SJCRH30 (cell line): Measurements from ENCODE around the gene MGLL. TPM values are rescaled to one million over a fixed set of nuclear protein-coding genes. Genes with fewer than 3 reads are reported as not detected.

Experiments
- DNase-seq, 2 experiments: peaks; one replicate each; pipeline ENCODE4 v3.0.0-alpha.2; 2015 to 2020
- H3K27ac ChIP-seq: fragments of 250-450 bp; sonication (Bioruptor Pico); 2 replicates; pipeline ENCODE4 v1.5.1; 2020; ENCODE audit warnings: mild to moderate bottlenecking, moderate library complexity
- H3K27me3 ChIP-seq: fragments of 250-450 bp; sonication (Bioruptor Pico); 2 replicates; pipeline ENCODE4 v1.5.1; 2020; ENCODE audit warnings: mild to moderate bottlenecking, moderate library complexity
- H3K36me3 ChIP-seq: fragments of 250-450 bp; sonication (Bioruptor Pico); 2 replicates; pipeline ENCODE4 v1.5.1; 2020; ENCODE audit warnings: mild to moderate bottlenecking, moderate library complexity
- H3K4me1 ChIP-seq: fragments of 250-450 bp; sonication (Bioruptor Pico); 2 replicates; pipeline ENCODE4 v1.5.1; 2020; ENCODE audit warnings: mild to moderate bottlenecking, moderate library complexity
- H3K4me3 ChIP-seq: fragments of 250-450 bp; sonication (Bioruptor Pico); 2 replicates; pipeline ENCODE4 v1.5.1; 2020; ENCODE audit warnings: mild to moderate bottlenecking, moderate library complexity
- H3K9me3 ChIP-seq: fragments of 250-450 bp; sonication (Bioruptor Pico); replicated peaks from 2 replicates; pipeline ENCODE4 v1.5.1; 2020; ENCODE audit warnings: mild to moderate bottlenecking, moderate library complexity
- total RNA-seq: library from RNA; depleted of rRNA; stranded (reverse); fragments of >200 nt; shearing (Covaris generic); gene quantifications from 2 replicates; pipeline ENCODE4 v1.2.3, GENCODE V29; 2014

MGLL gene
- total RNA-seq, 1 experiment from 2014 or later, result 41.7 TPM

DNA sequence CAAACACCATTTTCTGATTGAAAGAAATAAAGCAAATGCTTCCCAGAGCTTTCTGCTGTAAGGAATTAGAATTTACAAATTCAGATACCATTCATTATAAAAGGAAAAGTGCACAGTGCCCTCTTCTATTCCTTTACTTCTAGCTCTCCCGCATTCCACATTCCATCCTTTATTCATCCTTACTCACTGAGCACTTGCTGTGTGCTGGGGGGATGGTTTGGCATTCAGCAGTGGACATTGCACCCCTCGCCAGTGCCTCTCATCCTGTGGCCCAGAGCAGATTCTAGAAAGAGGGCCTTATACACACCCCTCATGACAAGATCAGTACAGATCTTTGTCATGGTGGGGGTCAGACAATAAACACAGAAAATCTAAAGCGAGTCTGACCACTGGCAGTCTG lies 73.0 kb downstream of the MGLL start:
- Histone ChIP-seq H3K4me3 (no peak overlapping the region), H3K36me3 (no peaks in the 10 kb centered on the region), H3K27ac (peak overlapping the region; percentile 99), H3K9me3 (no peaks in the 10 kb centered on the region), H3K27me3 (no peaks in the 10 kb centered on the region), H3K4me1 (peaks cover 85% of the 10 kb centered on the region)
- no peak for DNase-seq

DNA sequence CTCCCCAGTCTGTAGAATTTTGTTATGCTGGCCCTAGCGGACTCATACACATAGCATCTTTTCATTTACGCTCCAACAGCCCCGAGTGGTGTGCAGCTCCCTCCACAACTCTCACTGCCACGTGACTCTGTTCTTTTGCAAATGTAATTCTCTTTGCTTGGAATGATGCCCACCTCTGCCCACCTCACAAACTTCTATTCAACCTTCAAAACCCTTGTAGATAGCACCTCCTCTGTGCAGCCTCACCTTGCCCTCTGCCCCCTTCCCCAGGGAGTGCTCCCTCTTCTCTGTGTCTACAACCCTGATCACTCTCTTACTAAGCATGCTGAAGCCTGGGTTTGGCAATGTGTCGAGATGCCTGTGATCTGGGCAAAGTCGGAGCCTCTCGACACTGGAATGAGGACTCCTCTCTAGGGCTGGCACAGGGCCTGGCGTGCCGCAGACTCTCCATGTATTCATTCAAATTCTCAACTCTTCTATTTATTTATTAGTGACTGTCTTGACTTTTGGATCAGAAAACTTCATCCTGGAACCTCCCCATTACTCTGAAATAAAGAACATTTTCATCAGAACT lies 73.5 kb downstream of the MGLL start:
- DNase-seq, result no peak
- Histone ChIP-seq H3K4me1 (peaks cover 89% of the 10 kb centered on the region), H3K27me3 (no peaks in the 10 kb centered on the region), H3K27ac (peak overlapping the region; percentile 99), H3K9me3 (no peaks in the 10 kb centered on the region), H3K36me3 (no peaks in the 10 kb centered on the region), H3K4me3 (no peak overlapping the region)

DNA sequence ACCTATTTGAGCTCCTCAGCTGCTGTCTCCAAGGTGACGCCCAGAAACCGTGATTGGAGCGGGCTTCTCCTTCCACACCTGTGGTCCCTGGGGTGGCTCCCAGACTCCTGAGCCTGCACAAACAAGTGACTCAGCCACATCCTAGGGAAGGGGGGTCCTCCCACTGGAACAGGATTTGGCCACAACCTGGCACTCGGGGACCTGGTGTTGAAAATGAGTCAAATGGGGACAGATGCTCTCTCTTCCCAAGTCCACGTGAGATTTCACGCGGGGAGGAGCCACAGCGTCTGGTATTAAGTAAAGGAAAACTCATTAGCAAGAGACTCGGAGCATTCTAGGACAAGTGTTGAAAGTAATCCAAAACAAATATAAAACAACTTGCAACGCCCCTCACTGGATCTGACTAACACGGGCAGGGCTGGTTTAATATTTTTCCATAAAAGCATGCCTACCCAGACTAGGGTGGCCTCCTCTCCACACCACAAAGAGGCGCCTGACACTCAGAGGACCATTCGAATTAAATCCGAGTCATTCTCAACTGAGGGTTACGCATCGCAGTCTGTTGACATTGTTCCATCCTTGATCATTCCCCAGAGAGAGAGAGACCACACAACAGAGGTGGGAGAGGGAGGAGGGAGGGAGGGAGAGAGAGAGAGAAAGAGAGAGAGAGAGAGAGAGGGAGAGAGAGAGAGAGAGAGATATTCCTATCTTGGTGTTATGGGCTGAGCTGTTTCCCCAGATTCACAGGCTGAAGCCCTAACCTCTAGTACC lies 74.4 kb downstream of the MGLL start:
- DNase-seq, result peak; percentile 80 to 86
- no peaks in the 10 kb centered on the region for H3K27me3 ChIP-seq
- H3K4me1 ChIP-seq, result peaks cover 95% of the 10 kb centered on the region
- H3K4me3 ChIP-seq, result no peak overlapping the region
- H3K27ac ChIP-seq, result peak overlapping the region; percentile 99
- no peaks in the 10 kb centered on the region for H3K9me3 ChIP-seq
- no peaks in the 10 kb centered on the region for H3K36me3 ChIP-seq

DNA sequence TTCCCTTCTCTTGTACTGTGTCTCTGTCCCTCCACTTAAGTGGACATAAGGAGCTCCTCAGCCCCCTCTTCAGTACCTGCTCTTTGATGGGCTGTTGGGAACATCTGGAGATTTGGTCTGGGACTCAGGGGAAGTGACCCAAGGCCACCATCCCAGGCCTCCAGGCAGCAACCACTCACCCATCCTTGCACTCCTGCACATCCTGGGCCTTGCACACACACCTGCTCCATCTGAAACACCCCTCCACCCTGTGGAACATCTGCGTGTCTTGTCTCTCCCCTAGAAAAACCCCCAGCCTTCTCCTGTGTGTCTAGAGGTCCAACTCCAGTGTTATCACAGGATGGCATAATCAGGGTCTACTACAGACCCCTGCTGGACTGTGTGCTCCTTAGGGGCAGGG lies 75.2 kb downstream of the MGLL start:
- H3K4me1 ChIP-seq, result peaks cover 90% of the 10 kb centered on the region
- H3K4me3 ChIP-seq, result no peak overlapping the region
- H3K27me3 ChIP-seq, result no peaks in the 10 kb centered on the region
- H3K36me3 ChIP-seq, result no peaks in the 10 kb centered on the region
- no peaks in the 10 kb centered on the region for H3K9me3 ChIP-seq
- peak overlapping the region; percentile 99 for H3K27ac ChIP-seq
- DNase-seq, result no peak

DNA sequence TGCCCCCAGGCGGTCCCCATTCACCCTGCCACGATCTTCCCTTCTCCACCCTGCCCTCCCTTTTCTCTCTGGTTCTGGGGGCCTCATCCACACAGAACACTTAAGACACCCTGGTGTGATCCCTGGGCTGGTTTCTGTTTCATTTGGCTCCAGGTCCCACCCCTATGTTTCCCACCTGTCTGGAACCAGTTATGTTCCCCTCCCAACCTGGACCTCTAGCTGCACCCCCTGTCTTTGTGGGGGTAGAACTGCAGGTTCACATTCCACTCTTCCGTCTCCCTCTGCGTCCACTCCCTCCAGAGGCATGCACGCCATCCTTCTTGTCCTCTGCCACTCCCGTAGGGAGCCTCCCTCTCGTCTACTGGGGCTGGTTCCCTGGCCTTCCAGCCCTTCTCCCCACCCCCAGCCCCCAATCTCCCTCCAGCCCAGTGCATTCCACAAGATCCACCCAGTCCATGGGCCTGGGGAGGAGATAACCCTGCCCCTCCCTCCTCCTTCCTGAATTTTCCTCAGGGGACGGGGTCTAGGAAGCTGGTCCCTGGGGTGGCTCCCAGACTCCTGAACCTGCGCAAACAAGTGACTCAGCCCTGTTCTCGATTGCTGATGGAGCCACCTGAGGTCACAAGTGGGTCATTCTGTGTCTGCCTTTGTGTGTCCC lies 75.8 kb downstream of the MGLL start:
- Histone ChIP-seq H3K36me3 (0 out of 2 replicates have a peak, but pooled peaks cover 2% of the 10 kb centered on the region), H3K9me3 (no peaks in the 10 kb centered on the region), H3K27me3 (no peaks in the 10 kb centered on the region), H3K4me3 (no peak overlapping the region), H3K4me1 (peaks cover 85% of the 10 kb centered on the region), H3K27ac (peak overlapping the region; percentile 99)
- peak in 1 of 2 experiments; percentile 47 for DNase-seq

DNA sequence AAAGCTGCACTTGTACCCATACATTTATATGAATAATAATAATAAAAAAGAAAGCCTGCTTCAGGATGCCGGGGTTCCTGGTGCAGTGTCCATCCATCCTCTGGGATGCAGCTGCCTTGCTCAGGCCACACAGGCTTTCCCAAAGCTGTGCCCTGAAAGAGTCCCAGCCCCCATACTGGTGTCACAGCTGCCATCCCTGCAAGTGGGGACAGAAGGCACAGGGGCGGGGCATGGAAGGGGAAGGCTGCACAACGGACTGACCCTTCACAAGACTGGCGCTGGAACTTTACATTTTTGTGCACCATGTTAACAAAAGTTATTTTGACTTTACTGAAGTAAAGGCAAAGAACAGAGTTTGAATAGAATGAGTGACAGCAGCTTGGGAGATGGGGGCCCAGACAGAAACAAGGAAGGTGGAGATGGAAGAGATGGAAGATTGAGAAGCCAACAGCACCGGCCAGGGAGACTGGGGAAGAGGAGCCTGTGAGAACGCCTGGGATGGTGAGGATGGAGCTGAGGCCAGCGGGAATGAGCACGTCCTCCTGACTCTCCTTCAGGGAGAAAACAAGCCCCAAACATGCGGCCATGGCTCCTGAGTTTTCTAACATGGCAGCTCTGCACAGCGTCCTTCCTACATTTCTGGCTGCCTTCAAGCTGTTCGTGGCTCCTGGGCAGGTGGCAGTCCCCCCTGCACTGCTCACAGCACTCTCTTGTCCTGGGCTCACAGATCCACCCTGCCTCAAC lies 76.5 kb downstream of the MGLL start:
- Histone ChIP-seq H3K9me3 (no peaks in the 10 kb centered on the region), H3K36me3 (0 out of 2 replicates have a peak, but pooled peaks cover 2% of the 10 kb centered on the region), H3K4me3 (no peak overlapping the region), H3K27me3 (no peaks in the 10 kb centered on the region), H3K27ac (peak overlapping the region; percentile 99), H3K4me1 (peaks cover 78% of the 10 kb centered on the region)
- peak; percentile 57 to 73 for DNase-seq

DNA sequence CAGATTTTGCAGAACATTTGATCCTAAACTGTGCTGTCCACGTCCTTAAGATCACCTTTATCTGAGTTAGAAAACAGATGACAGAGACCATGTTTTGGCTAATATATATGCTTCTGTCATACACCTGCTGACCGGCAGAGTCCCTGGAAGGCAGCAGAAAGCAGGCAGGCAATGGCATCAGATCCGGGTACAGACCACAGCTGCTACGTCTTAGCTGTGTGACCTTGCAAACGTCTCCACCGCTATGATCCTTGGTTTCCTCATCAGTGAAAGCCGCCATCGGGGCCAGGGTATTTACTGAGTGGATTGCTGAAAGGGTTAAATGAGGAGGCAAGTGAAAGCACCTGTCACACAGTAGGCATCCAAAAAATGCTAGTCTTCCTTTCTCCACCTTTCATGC lies 77.4 kb downstream of the MGLL start:
- Histone ChIP-seq H3K27ac (peak overlapping the region; percentile 99), H3K9me3 (no peaks in the 10 kb centered on the region), H3K4me3 (no peak overlapping the region), H3K4me1 (peaks cover 69% of the 10 kb centered on the region), H3K27me3 (no peaks in the 10 kb centered on the region), H3K36me3 (0 out of 2 replicates have a peak, but pooled peaks cover 2% of the 10 kb centered on the region)
- DNase-seq, result peak; percentile 78 to 89

DNA sequence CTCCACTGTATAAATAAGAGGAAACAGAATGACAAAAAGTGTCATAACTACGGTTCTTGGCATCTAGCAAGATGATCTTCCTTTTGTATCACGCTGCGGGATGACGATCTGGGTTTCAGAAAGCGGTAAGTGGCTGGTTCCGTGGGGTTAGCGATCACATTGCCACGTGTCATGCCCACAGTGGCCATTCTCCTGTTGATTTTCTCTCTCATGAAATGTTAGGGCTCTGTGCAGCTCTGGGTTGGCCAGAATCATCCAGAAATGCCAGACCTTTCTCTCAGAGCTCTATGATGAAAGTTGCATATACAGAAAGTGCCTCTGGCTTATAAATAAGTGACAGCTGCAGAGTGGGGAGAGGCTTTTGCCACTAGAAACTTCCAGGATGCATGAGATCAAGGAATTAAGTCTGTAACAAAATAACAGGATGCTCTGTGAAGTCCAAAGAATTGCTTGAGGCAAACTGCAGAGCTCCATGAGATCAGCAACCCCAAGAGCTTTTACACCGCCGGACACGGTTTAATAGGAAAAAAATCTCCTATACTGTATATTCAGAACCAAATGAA lies 78.0 kb downstream of the MGLL start:
- Histone ChIP-seq H3K4me1 (peaks cover 64% of the 10 kb centered on the region), H3K4me3 (peak overlapping the region; percentile 7), H3K27ac (peak overlapping the region; percentile 99), H3K27me3 (no peaks in the 10 kb centered on the region), H3K9me3 (no peaks in the 10 kb centered on the region), H3K36me3 (0 out of 2 replicates have a peak, but pooled peaks cover 2% of the 10 kb centered on the region)
- peak; percentile 78 to 95 for DNase-seq

DNA sequence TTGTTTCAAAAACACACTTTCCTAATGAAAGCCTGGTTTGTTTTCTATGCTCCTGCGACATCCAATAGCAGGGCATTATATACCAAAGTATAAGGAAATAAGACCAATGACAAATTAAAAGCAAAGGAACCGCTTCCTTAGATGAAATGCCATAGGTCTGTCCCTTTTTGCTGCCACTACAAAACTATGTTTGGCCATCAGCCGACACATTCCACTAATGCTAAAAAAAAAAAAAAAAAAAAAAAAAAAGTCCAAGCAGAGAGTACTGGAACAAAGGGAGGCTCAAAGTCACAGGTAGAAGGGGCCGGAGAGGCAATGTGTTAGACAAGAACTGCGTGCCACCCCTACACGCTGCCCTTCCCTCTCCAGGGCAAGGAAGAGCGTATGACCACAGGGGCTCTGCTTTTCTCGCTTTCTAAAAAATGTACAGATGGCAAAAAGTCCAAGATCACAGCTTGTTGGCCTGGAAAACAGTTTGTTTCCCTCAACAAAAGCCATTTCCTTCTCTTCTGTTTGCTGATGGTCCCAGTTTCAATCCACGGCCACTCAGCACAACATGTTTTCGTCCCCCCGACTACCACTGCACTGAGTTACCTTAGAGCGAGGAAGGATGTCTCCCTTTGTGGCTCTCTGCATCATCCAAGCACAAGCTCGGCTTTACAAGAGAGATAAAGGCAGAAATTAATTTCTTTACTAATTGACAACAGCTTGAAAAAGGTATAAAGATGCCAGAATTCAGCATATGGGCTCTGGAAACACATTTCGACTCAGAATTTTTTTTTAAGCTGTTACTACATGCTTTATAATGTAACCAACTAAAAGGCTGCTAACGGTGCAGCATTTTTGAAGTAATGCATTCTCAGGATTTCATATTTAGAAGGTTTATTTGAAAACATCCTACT lies 78.7 kb downstream of the MGLL start:
- Histone ChIP-seq H3K27ac (peak overlapping the region; percentile 99), H3K27me3 (no peaks in the 10 kb centered on the region), H3K36me3 (0 out of 2 replicates have a peak, but pooled peaks cover 2% of the 10 kb centered on the region), H3K4me3 (peak overlapping the region; percentile 7), H3K9me3 (no peaks in the 10 kb centered on the region), H3K4me1 (peaks cover 57% of the 10 kb centered on the region)
- peak in 1 of 2 experiments; percentile 36 for DNase-seq

DNA sequence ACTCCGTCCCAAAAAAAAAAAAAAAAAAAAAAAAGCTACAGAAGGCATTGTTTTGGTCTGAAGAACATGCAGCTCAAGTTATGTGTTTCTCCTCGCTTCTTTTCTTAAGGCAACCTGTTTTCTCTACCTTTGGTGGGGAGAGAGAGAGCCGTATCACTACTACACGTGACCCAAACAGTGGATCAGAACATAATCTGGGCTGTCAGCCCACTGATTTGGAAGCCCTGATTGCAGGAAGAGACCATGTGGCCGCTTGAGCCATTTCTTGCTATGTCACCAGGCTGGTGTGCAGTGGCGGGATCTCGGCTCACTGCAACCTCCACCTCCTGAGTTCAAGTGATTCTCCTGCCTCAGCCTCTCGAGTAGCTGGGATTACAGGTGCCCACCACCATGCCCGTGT lies 79.7 kb downstream of the MGLL start:
- no peak for DNase-seq
- Histone ChIP-seq H3K4me1 (peaks cover 51% of the 10 kb centered on the region), H3K36me3 (0 out of 2 replicates have a peak, but pooled peaks cover 2% of the 10 kb centered on the region)

DNA sequence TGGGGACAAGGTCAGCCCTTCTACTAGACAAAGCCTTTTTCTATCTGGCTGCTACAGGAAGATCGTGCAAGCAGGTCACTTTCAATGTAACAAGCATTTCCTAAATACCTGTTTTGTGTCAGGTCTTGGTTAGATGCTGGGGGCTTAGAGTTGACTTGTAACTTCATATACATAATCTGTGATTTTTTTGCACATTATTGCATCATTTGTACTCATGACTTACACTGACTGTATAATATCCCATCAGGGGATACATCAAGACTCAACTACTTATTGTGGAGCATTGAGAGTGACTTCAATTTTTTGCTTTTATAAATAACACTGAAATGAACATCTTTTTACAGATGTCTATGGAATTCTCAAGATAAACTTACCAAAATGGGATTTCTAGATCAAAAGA lies 80.6 kb downstream of the MGLL start:
- no peak for DNase-seq
- Histone ChIP-seq H3K4me1 (peaks cover 46% of the 10 kb centered on the region), H3K27ac (no peak overlapping the region), H3K27me3 (no peaks in the 10 kb centered on the region), H3K9me3 (no peaks in the 10 kb centered on the region), H3K4me3 (no peak overlapping the region), H3K36me3 (0 out of 2 replicates have a peak, but pooled peaks cover 2% of the 10 kb centered on the region)

More for the DNA sequence above, 79.7 kb downstream of the MGLL start:
- H3K27ac ChIP-seq, result peak overlapping the region; percentile 99
- H3K4me3 ChIP-seq, result no peak overlapping the region
- no peaks in the 10 kb centered on the region for H3K9me3 ChIP-seq
- no peaks in the 10 kb centered on the region for H3K27me3 ChIP-seq

DNA sequence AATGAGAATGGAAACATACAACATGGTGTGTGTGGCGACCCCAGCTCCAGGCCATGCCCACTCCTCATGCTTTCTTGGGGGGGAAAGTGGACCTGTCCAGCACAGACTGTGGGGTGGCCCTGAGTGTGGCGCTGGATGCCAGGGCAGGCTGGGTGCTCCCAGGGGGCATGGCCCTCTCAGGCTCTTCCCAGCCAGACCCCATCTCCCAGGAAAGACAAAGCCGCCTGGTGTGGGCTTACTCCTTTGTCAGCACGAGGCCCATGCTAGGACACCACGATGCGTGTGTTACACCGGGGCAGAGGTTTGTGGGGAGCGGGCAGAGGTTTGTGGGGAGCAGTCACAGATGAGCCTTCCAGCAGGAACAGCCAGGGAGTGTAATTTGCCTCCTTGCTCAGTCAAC lies 81.1 kb downstream of the MGLL start:
- H3K4me1 ChIP-seq, result peaks cover 46% of the 10 kb centered on the region
- no peaks in the 10 kb centered on the region for H3K9me3 ChIP-seq

DNA sequence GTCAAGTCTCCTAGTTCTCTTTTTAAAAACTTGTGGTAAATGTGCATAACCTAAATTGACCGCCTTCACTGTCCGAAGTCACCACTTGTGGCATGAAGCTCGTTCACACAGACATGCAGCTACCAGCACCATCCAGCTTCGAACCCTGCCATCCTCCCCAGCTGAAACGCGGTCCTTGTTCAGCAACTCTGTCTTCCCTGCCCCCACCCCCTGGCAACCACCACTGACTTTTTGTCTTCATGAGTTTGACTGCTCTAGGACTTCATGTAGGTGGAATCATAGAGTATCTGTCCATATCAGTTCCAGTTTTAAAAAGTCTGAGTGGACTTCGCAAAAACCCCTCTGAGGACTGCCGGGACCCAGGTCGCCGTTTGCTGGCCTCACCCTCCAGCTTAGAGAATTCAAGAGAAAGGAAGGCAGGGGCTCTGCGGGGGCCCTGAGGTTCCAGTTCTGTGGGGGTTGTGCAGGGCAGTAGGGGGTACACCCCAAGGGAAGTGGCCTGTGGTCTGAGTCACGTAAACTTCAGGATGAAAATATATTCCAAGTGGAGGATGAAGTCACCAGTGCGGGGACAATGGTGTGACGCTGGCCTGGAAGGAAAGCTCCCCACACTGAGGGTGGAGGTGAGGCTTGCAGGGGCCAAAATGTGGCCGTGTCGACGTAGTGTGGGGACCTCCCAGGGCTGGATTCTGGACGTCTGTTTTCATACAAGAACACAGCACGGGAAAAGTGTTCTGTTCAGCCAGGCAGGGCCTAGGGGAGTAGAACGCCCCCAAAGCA lies 82.0 kb downstream of the MGLL start:
- 0 out of 2 replicates have a peak, but pooled peaks cover 2% of the 10 kb centered on the region for H3K36me3 ChIP-seq
- DNase-seq, result no peak

More for the DNA sequence above, 81.1 kb downstream of the MGLL start:
- 0 out of 2 replicates have a peak, but pooled peaks cover 2% of the 10 kb centered on the region for H3K36me3 ChIP-seq
- H3K27ac ChIP-seq, result no peak overlapping the region
- H3K4me3 ChIP-seq, result no peak overlapping the region
- no peaks in the 10 kb centered on the region for H3K27me3 ChIP-seq
- DNase-seq, result no peak

More for the DNA sequence above, 82.0 kb downstream of the MGLL start:
- H3K4me3 ChIP-seq, result no peak overlapping the region
- no peak overlapping the region for H3K27ac ChIP-seq
- H3K9me3 ChIP-seq, result no peaks in the 10 kb centered on the region
- H3K27me3 ChIP-seq, result no peaks in the 10 kb centered on the region
- peaks cover 46% of the 10 kb centered on the region for H3K4me1 ChIP-seq
